Measurements from ENCODE around the gene ACOX2. TPM values are rescaled to one million over a fixed set of nuclear protein-coding genes. Genes with fewer than 3 reads are reported as not detected.

ACOX2 gene
- total and polyA plus RNA-seq, 10 of the 15 experiments (the other 5 are each of a cell fraction or from before 2014, with no cell fraction given): 0.72 TPM; not detected in 9

DNA sequence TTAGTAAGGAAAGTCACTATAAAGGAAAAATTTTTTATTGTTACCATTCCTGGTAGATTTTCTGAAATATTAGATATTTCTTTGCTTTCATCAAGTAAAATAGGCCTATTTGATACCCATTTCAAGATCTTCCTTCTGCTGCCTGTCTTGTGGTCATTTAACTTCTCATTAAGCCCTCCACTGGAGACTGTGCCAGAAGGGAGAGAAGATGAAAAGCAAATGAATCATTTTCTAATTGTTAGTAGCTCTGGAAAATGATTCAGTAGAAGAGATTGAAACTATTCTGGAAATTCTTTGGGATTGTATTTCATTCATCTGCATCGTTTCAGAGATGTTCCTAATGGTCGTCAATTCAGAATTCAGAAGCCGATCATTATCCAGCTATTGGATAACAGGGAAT lies 41.9 kb downstream of the ACOX2 start (continued):
- TF ChIP-seq, protein P1, sequence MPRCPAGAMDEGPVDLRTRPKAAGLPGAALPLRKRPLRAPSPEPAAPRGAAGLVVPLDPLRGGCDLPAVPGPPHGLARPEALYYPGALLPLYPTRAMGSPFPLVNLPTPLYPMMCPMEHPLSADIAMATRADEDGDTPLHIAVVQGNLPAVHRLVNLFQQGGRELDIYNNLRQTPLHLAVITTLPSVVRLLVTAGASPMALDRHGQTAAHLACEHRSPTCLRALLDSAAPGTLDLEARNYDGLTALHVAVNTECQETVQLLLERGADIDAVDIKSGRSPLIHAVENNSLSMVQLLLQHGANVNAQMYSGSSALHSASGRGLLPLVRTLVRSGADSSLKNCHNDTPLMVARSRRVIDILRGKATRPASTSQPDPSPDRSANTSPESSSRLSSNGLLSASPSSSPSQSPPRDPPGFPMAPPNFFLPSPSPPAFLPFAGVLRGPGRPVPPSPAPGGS (IDR thresholded peaks at IDR 0.05; ENCODE audit: borderline replicate concordance, insufficient read depth, low read depth, low read length, poor library complexity, severe bottlenecking): no peak

- H4K20me1 ChIP-seq (ENCODE audit: control insufficient read depth, insufficient read depth): no peaks in the 10 kb centered on the region
- no TSS peak for BruUV-seq (replicated peaks)
- no peak overlapping the region for H3K4me3 ChIP-seq
- DNase-seq (ENCODE audit: low read depth, low spot score) (no peak), ATAC-seq (no peak), FAIRE-seq (no peak)
- WGBS (ENCODE audit: insufficient coverage, insufficient replicate concordance, low lambda C conversion rate, missing lambda C conversion rate): 65% methylated on average over 3 of the region's 3 CpGs
- peaks cover 3% of the 10 kb centered on the region for H3K79me2 ChIP-seq (ENCODE audit: control insufficient read depth, insufficient read depth, low read length)
- POLR2A ChIA-PET: interaction anchor here (1.1 to 1.6 kb wide), 2 partner anchors 31 to 37 kb away, joined by 3 to 4 read pairs; no protein-coding TSS in a partner anchor
- CTCF ChIA-PET: interaction anchor here (0.8 to 4.5 kb wide), 12 partner anchors 9 to 306 kb away, joined by 3 to 18 read pairs (median 6); partner anchors contain the start of genes HTD2 and RPP14
- in situ Hi-C loops (cut with MboI) (no loop called here), intact Hi-C loops (cut with micrococcal nuclease; ENCODE audit: unreplicated experiment) (no loop called here)
- H3K4me1 ChIP-seq (ENCODE audit: control insufficient read depth, insufficient read depth, low read length): peaks cover 11% of the 10 kb centered on the region
- H3K27me3 ChIP-seq (replicated peaks in 1 of 2; ENCODE audit: control insufficient read depth in 2 of 2, insufficient read depth in 2 of 2, low read length in 1 of 2): no peaks in the 10 kb centered on the region
- H2AFZ ChIP-seq (ENCODE audit: control insufficient read depth, low read depth, low read length): no peak overlapping the region
- SMC1A ChIA-PET (ENCODE audit: uncharacterized antibody, unreplicated experiment): interaction anchor here (1.1 to 3.6 kb wide), 7 partner anchors 22 to 188 kb away, joined by 3 to 22 read pairs (median 5); partner anchors contain the start of genes ACOX2, HTD2 and RPP14
- no peaks in the 10 kb centered on the region for H3K36me3 ChIP-seq (ENCODE audit: control insufficient read depth in 2 of 2, insufficient read depth in 2 of 2, low read length in 1 of 2)
- no peaks in the 10 kb centered on the region for H3K9me3 ChIP-seq (replicated peaks; ENCODE audit: control insufficient read depth, insufficient read depth, low read length)
- no peak overlapping the region for H3K9ac ChIP-seq (ENCODE audit: control insufficient read depth, insufficient read depth, low read length)
- no peak overlapping the region for H3K4me2 ChIP-seq (ENCODE audit: control insufficient read depth, insufficient read depth)
- H3K27ac ChIP-seq (ENCODE audit: control insufficient read depth, insufficient read depth): no peak overlapping the region
- RAD21 ChIA-PET (ENCODE audit: unreplicated experiment): interaction anchor here (1.0 to 4.0 kb wide), 7 partner anchors 30 to 187 kb away, joined by 3 to 25 read pairs (median 4); partner anchors contain the start of genes HTD2, PXK and RPP14
- TF ChIP-seq SP1 (IDR thresholded peaks at IDR 0.05; ENCODE audit: low read depth, low read length) (no peak), SMAD5 (IDR thresholded peaks at IDR 0.05; ENCODE audit: low read depth) (no peak), SUZ12 (IDR thresholded peaks at IDR 0.05; ENCODE audit: unreplicated experiment) (no peak), SKIL (IDR thresholded peaks at IDR 0.05; ENCODE audit: low read depth, poor library complexity, severe bottlenecking) (no peak), ATF7 (IDR thresholded peaks at IDR 0.05; ENCODE audit: low read depth) (no peak), ZZZ3 (IDR thresholded peaks at IDR 0.05; ENCODE audit: control insufficient read depth, insufficient read length, low read depth) (no peak), STAT3 (IDR thresholded peaks at IDR 0.05; ENCODE audit: low read depth, low read length) (no peak), MTA2 (IDR thresholded peaks at IDR 0.05; ENCODE audit: low read depth) (no peak), SMAD1 (IDR thresholded peaks at IDR 0.05; ENCODE audit: low read depth, partially characterized antibody) (no peak), KLF5 (IDR thresholded peaks at IDR 0.05; ENCODE audit: partially characterized antibody) (no peak), USF1 (IDR thresholded peaks at IDR 0.05; ENCODE audit: borderline replicate concordance, extremely low read length, insufficient read depth, low read depth, low read length) (no peak)
- TF ChIP-seq, protein P2, sequence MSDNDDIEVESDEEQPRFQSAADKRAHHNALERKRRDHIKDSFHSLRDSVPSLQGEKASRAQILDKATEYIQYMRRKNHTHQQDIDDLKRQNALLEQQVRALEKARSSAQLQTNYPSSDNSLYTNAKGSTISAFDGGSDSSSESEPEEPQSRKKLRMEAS (IDR thresholded peaks at IDR 0.05; ENCODE audit: low read depth, low read length): no peak
These were observed 42.9 kb downstream of the ACOX2 start for GRCh38 chr3:58494107-58494506.
